ENCODE results near the gene NR2C2AP. TPM values are rescaled to one million over a fixed set of nuclear protein-coding genes. Genes with fewer than 3 reads are reported as not detected.

Gene NR2C2AP
- total RNA-seq, 1 donor, result 7.8 TPM

- TF ChIP-seq, protein P1, sequence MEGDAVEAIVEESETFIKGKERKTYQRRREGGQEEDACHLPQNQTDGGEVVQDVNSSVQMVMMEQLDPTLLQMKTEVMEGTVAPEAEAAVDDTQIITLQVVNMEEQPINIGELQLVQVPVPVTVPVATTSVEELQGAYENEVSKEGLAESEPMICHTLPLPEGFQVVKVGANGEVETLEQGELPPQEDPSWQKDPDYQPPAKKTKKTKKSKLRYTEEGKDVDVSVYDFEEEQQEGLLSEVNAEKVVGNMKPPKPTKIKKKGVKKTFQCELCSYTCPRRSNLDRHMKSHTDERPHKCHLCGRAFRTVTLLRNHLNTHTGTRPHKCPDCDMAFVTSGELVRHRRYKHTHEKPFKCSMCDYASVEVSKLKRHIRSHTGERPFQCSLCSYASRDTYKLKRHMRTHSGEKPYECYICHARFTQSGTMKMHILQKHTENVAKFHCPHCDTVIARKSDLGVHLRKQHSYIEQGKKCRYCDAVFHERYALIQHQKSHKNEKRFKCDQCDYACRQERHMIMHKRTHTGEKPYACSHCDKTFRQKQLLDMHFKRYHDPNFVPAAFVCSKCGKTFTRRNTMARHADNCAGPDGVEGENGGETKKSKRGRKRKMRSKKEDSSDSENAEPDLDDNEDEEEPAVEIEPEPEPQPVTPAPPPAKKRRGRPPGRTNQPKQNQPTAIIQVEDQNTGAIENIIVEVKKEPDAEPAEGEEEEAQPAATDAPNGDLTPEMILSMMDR (IDR thresholded peaks at IDR 0.05; ENCODE audit: insufficient read depth, low read depth, low read length), result no peak
- DNase-seq (ENCODE audit: low read depth), result peak; percentile 81
- no peak overlapping the region for H3K4me3 ChIP-seq (ENCODE audit: low read depth, low read length)
Measured at GRCh38 chr19:19171821-19172532, 31.2 kb downstream of the NR2C2AP start.

- TF ChIP-seq, protein P1 (IDR thresholded peaks at IDR 0.05; ENCODE audit: insufficient read depth, low read depth, low read length), result no peak
- H3K4me3 ChIP-seq (ENCODE audit: low read depth, low read length), result no peak overlapping the region
- no peak for DNase-seq (ENCODE audit: low read depth)
Measured at GRCh38 chr19:19170873-19171672, 32.1 kb downstream of the NR2C2AP start.

GRCh38 chr19:19170053-19170872, 33.0 kb downstream of the NR2C2AP start, which contains the start of gene MEF2B:
MEF2B (minus strand) TSS chr19:19170263; CDS start chr19:19150735, 19,528 bp downstream.
- TF ChIP-seq, protein P1 (IDR thresholded peaks at IDR 0.05; ENCODE audit: insufficient read depth, low read depth, low read length), result no peak
- peak within 1 kb of the TSS; percentile 40 for H3K4me3 ChIP-seq (ENCODE audit: low read depth, low read length)
- peak; percentile 68 for DNase-seq (ENCODE audit: low read depth)

DNA sequence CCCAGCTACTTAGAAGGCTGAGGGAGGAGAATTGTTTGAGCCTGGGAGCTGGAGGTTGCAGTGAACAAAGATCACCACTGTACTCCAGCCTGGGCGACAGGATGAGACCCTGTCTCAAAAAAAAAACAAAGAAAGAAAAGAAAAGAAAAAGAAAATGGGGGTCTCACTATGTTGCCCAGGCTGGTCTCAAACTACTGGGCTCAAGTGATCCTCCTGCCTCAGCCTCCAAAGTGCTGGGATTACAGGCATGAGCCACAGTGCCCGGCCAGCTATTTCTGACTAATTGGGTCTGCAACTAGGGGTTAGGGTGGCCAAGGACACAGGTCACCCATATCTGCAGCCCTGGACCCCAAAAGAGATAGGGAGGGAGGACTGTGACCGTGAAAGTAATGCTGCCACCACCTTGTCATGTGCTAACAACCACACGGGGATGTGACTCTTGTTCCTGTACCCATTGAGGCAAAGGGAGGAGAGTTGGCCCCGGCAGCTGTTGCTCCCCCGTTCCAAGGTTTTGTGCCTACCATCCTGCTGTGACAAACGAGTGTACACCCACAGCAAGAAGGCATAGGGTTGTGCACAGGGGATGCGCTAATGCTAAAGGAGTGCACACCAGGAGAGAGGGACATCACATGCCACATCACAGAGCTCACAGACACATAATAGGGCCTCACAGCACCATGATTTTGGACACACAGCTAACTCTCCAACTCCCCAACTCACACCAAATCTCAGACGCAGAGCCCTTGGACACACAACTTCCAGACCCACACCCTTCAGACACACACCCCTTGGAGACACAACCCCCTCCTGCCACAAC, 33.8 kb downstream of the NR2C2AP start:
- DNase-seq (ENCODE audit: low read depth), result no peak
- peak overlapping the region; percentile 40 for H3K4me3 ChIP-seq (ENCODE audit: low read depth, low read length)
- TF ChIP-seq, protein P1 (IDR thresholded peaks at IDR 0.05; ENCODE audit: insufficient read depth, low read depth, low read length), result no peak

DNA sequence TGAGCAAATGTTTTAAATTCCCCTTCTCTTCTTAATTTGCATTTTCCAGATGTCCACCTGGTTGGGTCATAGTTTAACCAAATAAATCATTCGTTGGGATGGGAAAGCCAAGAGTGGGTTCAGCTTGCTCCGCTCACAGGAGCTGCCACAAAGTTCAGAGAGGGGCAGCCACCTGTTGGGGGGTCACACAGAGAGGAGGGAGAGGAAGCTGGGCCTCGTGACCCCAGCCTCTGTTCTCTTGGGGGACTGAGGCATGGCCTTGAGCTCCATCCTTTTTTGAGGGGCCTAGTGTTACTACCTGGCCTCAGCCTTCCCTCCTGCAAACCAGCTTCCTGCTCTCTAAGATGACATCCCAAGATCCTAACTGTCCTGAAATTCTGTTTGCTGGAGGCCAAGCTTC, 35.6 kb downstream of the NR2C2AP start:
- no peak overlapping the region for H3K4me3 ChIP-seq (ENCODE audit: low read depth, low read length)
- TF ChIP-seq, protein P1 (IDR thresholded peaks at IDR 0.05; ENCODE audit: insufficient read depth, low read depth, low read length), result no peak
- no peak for DNase-seq (ENCODE audit: low read depth)

GRCh38 chr19:19165396-19165795, 37.8 kb downstream of the NR2C2AP start:
- no peak for DNase-seq (ENCODE audit: low read depth)
- TF ChIP-seq, protein P1 (IDR thresholded peaks at IDR 0.05; ENCODE audit: insufficient read depth, low read depth, low read length), result no peak
- no peak overlapping the region for H3K4me3 ChIP-seq (ENCODE audit: low read depth, low read length)

Measured in fibroblast of villous mesenchyme (primary cell).